Posterior vena cava (tissue), 2 donors: Measurements from ENCODE around the gene SAPCD2. TPM values are rescaled to one million over a fixed set of nuclear protein-coding genes. Genes with fewer than 3 reads are reported as not detected.
A peak's percentile ranks its signal among the peaks of the same experiment; 100 is the strongest.

ENCODE experiments used
- DNase-seq: peaks from one replicate; pipeline ENCODE4 v3.0.0-alpha.2; 2020; ENCODE audit warnings: low spot score
- intact Hi-C, 2 donors: fragments of 100-400 bp; cut with DNase I; formaldehyde crosslinking; loops; one replicate each; pipeline versions ENCODE4 v1.14.1 to v1.14.2; 2022 to 2023
- total RNA-seq, 2 donors: library from RNA; stranded (reverse); fragmentation: NEBNext Ultra II Directional; extraction: Animal tissue kit (Norgen Biotek cat#: 25700); gene quantifications; one replicate each; pipeline ENCODE4 v1.2.1, GENCODE V29; 2021
- donor health status: DM: yes; HTN: yes; CAD: no.
- donor health status: DM: yes; HTN: yes; CAD: no.

SAPCD2 gene
- total RNA-seq, 2 donors from 2014 or later: 0.33 to 0.42 TPM

DNA sequence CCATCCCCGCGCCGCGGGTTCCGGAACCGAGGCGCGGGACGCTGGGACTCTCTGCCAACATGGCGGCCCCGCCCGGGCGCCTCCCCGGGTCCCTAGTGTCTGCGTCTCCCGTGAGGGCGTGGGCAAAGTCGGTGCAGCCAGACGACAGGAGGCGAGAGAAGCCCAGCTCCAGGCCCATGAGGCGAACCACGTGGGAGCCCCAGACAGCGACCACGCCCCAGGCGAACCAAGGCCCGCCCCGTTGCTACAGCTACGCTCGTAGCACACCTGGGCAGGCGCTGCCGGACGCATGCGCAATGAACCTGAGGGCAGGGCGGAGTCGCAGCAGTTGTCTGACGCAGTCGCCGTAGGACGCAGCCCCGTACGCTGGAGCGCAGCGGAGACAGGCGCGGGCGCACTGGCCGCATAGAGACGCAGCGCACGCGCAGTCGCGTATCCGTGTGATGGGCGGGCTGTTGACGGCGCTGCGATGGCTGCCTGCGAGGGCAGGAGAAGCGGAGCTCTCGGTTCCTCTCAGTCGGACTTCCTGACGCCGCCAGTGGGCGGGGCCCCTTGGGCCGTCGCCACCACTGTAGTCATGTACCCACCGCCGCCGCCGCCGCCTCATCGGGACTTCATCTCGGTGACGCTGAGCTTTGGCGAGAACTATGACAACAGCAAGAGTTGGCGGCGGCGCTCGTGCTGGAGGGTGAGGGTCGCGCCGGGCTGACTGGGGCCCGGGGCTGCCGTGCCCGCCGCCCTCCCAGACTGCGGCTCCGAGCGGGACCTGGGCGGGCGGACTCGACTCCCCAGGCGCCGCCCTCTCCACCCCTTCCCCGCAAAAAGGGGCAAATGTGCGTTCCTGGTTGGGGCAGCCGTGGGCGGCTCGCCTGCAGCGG is 16.4 kb upstream of the SAPCD2 start, which contains the start of gene MAN1B1:
Gene MAN1B1 (plus strand): TSS at position 455 of the 878 bp plus-strand sequence. CDS start 15 bp downstream, at position 470.
- intact Hi-C loops: no loop called here
- peak; percentile 100 for DNase-seq

DNA sequence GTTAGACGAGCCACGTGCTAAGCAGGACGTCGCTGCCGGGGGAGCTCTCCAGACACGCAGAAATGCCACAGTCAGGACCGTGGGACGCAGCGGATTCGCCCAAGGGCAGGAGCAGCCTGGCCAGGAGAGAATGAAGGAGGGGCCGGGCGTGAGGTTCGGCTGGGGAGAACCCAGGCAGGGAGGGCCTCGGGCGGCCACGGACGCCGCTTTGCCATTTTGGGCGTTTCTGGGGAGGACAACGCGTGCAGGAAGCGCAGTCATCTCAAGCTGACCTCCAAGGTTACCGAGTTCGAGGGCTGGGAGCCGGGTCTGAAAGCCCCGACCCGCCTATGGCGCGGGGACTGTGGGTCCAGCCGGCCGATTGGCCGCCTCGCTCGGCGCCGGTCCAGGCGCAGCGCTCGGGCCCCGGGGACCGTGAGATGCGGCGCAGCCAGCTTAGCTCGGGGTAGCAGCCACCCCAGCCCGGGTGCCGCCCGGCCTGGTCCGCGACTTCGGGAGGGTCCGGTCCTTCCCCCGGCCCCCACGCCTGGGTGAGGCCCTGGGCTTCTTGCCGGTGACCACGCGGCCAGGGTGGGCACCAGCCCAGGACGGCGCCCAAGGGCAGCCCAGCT is 15.7 kb upstream of the SAPCD2 start:
- intact Hi-C loops: no loop called here
- peak; percentile 91 for DNase-seq

DNA sequence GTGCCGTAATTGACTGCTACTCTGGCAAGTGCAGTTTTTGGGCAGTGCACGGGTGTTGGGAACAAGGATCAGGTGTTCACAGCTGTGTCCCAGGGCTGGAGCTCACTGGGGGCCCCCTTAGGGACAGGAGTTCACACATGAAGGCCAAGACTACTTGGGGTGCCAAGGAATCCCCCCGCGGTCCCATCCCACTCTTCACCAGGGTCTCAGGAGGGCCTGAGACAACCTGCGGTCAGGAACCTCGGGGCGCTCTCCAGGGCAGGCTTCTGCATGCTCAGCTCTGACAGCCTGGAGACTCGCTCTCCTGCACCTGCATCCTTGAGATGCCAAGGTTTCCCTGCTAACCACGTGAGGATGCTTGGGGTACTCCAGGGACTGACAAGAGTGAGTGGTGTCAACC is 14.2 kb upstream of the SAPCD2 start:
- intact Hi-C loops: no loop called here

DNA sequence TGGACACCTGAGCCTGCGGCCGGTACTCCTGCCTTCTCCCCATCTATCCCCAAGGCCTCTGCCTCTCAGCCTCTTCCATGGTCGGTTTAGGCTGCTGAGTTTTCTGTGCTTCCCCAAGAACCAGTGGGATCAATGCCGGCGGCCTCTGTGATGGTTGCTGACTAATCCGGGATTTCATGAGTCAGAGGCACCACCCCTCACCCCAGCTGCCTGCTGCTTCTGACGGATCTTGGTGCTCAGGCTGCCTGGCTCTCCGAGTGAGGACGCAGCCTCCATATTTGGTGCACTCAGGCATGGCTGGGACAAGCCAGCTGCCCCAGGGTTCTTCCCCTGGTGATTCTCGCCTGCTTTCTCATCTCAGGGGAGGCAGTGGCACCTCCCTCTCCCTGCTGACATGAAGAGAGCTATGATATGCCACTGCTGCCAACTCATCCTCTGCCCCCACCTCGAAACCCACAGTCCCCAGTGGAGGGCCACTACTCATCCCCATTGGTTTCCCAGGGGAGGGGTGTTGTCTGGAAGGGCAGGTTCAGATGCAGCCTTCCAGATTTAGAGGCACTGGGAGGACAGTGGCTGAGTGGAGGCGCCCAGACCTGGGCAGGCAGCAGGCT is 13.1 kb upstream of the SAPCD2 start:
- intact Hi-C loops: no loop called here
- DNase-seq: peak; percentile 95

More for the DNA sequence above, 14.2 kb upstream of the SAPCD2 start:
- no peak for DNase-seq

DNA sequence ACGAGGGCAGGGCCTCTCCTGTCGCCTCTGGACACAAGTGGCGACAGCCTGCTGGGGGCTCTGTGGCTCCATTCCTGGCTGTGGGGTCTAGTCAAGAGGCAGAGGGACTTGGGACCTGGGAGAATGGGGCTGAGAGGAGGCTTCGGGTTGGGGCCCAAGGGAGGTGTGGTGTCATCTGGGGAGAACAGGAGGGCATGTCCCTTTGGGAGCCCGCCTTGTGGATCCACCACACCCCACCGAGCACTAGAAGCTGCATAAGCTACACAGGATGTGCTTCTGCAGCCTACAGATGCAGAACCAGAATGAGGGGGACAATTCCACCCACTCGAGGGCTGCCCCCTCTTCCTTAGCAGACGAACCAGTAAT is 12.6 kb upstream of the SAPCD2 start:
- intact Hi-C loops: no loop called here
- no peak for DNase-seq

DNA sequence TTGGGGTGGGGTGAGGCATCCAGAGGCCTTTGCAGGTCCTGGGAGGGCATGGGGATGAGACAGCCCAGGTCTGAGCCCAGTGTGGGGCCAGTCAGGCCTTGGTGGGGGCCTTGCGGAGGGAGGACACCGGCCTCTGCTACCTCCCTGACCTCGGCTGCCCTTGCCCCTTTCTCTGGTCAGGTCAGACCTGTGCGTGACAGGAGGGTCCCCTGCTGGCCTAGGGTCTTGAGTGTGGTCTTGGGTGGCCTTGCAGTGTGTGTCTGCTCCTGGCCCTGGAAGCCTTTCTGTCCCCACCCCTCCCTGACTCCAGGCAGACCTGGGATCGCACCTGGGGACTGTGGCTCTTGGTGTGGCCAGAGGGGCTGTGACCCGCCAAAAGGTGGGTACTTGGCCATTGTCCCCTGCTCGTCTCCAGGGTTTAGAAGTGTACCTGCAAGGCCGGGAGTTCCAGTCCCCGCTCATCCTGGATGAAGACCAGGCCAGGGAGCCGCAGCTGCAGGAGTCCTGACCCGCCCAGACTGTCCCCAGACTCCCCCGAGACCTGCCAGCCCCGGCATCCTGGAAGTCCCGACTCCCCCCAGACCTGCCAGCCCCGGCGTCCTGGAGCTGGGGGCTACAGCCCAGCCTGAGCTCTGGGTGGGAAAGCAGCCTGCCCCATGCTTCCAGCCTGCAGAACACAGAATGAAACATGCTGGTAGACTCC is 12.0 kb upstream of the SAPCD2 start:
- intact Hi-C loops: no loop called here
- no peak for DNase-seq

DNA sequence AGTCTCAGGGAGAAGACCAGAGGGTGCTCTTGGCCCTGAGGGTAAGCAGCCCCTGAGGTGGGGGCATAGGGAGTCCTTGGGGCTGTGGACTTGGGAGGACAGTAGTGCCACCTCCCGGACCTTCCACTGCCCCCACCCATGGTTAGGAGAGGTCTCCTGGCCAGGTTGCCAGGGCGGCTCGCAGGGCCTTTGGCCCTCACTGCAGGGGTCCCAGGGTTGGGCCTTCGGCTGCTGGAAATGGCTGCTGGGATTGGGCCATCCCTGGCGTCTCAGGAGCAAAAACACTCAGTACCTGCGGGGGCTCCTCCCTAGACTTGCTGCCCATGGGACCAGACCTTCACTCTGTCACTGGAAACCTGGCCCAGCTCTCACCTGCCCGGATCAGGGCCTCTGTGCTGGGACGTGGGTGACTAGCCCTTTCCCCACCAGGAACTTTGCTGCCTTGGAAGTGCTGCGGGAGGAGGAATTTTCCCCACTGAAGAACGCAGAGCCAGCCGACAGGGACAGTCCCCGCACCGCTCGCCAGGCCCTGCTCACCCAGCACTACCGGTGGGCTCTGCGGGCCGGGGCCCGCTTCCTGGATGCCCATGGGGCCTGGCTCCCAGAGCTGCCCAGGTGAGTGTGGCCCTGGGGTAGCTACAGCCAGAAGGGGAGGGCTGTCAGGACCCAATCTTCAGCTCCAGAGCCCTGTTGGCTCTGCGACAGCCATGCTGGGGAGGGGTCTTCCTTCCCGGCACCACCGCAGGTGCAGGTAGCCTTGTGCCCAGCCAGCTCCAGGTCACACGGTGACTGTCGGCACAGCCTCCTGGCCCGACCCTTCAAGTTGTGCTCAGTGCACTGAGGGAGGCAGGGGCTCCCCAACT is 10.1 kb upstream of the SAPCD2 start:
- DNase-seq: no peak
- intact Hi-C loops: no loop called here

DNA sequence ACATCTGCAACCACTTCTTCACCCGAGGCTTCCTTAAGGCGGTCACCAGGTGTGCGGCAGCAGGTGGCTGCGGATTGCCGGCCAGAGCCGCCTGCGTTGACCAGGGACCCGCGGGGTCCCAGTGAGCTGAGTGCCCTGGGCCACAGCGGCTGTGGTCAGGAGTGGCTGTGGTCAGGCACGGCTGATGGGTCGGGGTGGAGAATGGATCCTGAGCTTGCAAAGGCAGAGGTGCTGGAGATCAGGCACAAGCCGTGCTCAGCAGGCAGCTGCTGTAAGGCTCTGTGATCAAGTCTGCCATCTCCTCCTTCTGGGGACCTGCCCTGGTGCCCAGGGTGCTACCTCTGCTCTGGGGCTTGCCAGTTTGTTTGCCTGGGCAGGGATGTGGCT is 9.0 kb upstream of the SAPCD2 start:
- intact Hi-C loops: no loop called here
- no peak for DNase-seq

DNA sequence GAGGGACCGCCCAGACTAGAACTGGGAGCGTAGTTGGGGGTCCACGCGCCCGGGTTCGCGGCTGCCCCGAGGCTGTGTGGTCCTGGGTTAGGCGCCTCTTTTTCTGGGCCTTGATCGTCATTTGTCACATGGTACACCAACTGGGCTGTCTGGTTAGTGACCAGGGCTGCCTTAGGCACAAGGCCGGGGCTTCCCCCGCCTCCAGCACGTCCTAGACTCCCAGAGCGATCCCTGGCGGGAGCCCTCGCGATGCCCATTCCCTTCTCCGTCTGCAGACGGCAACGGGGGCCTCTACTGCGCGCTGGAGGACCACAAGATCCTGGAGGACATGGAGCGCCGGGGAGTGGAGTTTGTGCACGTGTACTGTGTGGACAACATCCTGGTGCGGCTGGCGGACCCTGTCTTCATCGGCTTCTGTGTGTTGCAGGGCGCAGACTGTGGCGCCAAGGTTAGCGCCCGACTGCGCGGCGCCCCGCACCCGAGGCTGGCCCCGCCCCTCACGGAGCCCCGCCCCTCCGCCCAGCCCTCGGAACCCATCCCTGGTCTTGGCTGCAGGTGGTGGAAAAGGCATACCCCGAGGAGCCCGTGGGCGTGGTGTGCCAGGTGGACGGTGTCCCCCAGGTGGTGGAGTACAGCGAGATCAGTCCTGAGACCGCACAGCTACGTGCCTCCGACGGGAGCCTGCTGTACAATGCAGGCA is 8.5 kb upstream of the SAPCD2 start:
- intact Hi-C loops: no loop called here
- no peak for DNase-seq

DNA sequence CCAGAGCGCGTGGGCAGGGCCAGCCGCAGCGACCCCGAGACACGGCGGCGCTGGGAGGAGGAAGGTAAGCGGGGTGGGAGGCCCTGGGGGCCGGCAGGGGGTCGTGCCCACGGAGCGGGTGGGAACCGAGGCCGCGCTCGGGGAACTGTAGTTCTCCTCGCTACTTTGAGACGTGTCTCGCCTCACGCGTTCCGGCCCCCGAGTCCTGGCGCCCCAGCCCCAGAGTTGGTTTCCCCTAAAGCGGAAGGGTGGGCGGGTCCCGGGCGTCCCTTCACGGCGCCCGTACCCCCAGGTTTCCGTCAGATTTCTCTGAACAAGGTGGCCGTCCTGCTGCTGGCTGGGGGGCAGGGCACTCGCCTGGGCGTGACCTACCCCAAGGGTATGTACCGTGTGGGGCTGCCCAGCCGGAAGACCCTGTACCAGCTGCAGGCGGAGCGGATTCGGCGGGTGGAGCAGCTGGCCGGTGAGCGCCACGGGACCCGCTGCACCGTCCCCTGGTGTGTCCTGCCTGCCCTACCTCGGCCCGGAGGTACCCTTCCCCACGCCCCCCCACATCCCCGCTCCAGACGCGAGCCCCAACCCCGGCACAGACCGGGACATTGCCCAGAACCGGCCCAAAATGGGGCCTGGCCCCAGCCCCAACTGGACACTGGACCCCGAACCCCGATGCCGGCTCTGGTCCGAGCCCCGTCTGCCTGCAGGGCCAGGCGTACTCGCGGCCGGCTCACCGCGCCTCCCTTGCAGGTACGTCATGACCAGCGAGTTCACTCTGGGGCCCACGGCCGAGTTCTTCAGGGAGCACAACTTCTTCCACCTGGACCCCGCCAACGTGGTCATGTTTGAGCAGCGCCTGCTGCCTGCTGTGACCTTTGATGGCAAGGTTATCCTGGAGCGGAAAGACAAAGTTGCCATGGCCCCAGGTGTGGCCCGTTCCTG is 7.7 kb upstream of the SAPCD2 start:
- DNase-seq: no peak
- intact Hi-C loops: no loop called here

DNA sequence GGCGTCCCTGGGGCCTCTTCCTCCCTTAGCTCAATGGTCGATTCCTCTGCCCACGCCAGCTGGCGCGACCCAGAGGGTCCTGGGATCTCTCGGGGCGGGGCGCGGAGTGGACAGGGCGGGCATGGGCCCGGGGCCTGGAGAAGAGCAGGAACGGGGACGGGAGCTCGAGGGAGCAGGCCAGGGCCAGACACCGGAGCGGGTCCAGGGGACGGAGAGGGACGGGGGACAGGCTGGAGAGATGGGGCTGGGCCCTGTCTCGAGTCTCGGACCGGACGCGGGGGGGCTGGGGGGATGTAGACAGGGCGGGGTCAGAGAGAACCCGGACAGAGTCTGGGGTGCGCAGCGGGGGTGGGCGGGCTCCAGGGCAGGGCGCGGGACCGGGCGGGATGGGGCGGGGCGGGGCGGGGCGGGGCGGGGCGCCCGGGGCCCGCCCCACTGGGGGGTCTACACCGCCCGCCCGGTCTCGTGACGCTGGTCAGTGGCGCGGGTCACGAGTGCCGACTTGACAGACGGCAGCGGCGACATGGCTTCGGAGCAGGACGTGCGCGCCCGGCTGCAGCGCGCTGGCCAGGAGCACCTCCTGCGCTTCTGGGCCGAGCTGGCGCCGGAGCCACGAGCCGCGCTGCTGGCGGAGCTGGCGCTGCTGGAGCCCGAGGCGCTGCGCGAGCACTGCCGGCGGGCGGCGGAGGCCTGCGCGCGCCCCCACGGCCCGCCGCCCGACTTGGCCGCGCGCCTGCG is 6.8 kb upstream of the SAPCD2 start, which contains the start of gene UAP1L1:
Gene UAP1L1 (plus strand): TSS at position 508 of the 738 bp plus-strand sequence. CDS start 16 bp downstream, at position 524.
- intact Hi-C loops: no loop called here

DNA sequence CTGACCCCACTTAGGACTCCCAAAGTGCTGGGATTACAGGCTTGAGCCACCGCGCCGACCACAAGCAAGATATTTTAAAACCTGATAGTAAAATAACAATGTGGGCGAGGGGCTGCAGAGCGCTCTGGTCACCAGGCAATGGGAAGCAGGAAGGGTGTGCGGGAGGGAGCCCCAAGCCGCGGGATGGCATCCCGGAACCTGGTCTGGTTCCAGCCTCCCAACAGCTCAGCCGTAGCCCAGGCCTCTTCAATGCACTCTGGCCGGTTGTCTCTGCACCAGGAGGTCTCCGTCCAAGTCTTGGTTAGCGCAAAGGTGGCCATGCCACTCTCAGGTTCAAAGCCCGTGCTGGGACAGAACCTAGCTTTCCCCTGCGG is 6.3 kb upstream of the SAPCD2 start:
- intact Hi-C loops: no loop called here
- DNase-seq: peak; percentile 82

More for the DNA sequence above, 6.8 kb upstream of the SAPCD2 start, which contains the start of gene UAP1L1:
- DNase-seq: peak; percentile 93

DNA sequence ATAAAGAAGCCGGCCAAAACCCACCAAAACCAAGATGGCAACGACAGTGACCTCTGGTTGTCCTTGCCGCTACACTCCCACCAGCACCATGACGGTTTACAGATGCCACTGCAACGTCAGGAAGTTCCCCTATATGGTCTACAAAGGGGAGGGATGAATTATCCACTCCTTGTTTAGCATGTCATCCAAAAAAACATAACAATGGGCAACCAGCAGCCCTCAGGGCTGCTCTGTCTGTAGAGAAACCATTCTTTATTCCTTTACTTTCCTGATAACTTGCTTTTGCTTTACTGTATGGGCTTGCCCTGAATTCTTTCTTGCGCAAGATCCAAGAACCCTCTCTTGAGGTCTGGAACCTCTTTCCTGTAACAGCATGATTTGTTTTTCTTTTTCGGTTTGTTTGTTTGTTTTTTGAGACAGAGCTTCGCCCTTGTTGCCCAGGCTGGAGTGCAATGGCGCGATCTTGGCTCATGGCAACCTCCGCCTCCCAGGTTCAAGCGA is 5.0 kb upstream of the SAPCD2 start:
- no peak for DNase-seq
- intact Hi-C loops: no loop called here

DNA sequence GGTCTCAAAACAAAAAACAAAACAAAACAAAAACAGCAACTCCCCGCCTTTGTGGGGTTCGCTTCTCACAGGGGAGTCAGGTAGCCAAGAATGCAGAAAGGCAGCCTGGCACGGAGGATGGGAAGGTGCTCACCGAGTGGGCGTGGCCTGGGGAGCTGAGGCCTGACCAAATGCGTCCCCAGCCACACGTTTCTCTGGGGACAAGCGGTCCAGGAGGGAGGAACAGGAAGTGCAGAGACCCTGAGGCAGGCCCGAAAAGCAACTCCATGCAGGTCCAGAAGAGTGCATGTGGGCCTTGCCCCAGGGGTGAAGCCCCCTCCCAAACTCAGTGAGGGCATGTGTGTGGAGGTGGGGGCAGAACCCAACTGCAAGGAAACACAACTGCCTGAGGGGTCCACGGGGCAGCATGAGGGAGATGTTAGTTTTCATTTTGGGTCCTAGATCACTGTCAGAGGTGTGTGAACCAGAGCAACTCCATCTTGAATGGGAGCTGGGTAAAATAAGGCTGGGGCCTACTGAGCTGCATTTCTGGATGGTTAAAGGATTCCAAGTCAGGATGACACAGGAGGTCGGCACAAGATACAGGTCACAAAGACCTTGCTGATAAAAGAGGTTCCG is 4.4 kb upstream of the SAPCD2 start:
- no peak for DNase-seq
- intact Hi-C loops: no loop called here

DNA sequence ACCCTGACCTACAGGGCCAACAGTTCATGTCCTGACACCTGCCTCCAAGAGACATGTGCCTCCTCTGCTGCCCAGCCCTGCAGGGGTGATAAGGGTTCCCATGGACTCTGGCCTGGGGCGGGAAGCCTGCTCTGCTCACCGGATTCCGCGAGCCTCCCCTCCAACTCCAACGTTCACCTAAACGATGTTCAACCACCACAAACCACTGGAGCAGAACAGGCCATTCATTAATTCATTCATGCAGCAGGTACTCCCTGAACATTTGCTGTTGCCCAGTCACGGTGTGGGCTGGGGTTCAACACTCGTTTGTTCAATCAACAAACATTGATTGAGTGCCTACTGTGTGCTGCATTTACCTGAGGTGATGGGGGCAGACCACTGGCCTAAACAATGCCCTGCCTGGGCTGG is 3.6 kb upstream of the SAPCD2 start:
- intact Hi-C loops: no loop called here
- no peak for DNase-seq

DNA sequence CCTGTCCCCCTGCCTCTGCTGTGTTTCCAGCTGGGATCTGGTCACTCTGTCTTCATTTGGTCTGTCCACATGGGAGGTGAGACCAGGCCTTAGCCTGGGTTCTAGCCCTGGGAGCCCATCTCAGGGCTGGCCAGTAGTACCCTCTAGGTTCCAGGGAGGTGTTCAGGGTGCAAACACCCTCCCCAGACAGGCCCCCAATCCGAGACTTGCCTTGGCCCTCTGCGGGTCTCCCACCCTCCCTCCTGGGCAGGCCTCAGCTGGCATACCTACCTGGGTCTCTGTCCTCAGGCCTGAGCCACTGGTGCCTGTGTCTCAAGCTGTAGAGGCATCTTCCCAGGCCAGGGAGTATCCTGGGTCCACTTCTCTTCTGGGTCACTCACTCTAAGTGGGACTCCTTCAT is 925 bp upstream of the SAPCD2 start:
- intact Hi-C loops: no loop called here
- DNase-seq: no peak
